ENCODE data around the gene MSN. TPM values are rescaled to one million over a fixed set of nuclear protein-coding genes. Genes with fewer than 3 reads are reported as not detected.
"Not testable (repeated sequence)": the region's sequence is repeated elsewhere in the genome, so short reads cannot be mapped to it uniquely, and the experiment has no call there.

The MSN gene
- 479 and 484 TPM in 2 replicates for total RNA-seq

DNA sequence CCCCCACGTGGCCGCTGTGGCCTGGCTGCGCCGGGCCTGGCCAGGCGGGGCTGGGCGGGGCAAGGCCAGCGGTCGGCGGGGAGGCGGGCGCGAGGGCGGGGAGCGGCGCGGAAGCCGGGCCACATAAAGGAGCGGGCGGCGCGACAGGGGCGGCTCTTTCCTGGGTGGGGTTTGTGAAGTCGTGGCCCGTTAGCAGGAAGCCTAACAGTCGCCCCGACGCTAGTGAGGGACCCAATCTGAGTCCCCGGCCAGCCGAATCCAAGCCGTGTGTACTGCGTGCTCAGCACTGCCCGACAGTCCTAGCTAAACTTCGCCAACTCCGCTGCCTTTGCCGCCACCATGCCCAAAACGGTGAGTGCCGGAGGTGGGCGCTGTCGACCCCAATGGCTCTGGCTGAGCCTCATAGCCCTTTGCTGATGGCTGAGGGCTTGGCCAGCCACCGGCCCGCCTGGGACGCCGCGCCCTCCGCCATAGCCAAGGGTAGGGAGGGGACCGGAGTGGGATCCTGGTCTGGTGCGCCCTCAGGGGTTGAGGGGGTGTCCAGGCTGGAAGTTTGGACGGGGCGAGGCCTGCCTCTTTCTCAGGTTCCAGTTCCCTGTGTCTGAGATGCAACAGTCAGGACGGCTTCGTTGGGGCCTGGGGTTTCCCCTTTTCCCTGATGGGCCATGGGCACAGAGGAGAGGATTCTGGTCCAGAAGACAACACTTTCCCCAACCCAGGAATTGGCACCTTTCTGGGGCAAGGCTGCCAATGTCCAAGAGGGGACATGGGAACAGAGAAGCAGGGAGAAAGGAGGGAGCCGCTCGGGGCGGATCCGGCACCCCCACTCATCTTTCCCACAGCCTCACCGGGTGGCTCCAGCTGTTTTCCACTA is at the start of gene MSN:
TSS of gene MSN (plus strand) at position 152 of the 874 bp plus-strand sequence. CDS start at position 340, 188 bp downstream.
- Mint-ChIP-seq H3K9me3 (no peaks in the 10 kb centered on the region), H3K36me3 (ENCODE audit: low read depth) (peaks cover 38% of the 10 kb centered on the region), H3K27ac (peak within 1 kb of the TSS; percentile 97), H3K4me1 (ENCODE audit: low read depth) (peaks cover 43% of the 10 kb centered on the region), H3K27me3 (ENCODE audit: insufficient read depth) (no peaks in the 10 kb centered on the region), H3K4me3 (peak within 1 kb of the TSS; percentile 98)
- intact Hi-C loops (cut with micrococcal nuclease): loop anchor here (1.0 to 2.0 kb wide), 6 partner anchors 31 to 380 kb away; no protein-coding TSS in a partner anchor
- peak; percentile 74 for DNase-seq (ENCODE audit: low spot score)

DNA sequence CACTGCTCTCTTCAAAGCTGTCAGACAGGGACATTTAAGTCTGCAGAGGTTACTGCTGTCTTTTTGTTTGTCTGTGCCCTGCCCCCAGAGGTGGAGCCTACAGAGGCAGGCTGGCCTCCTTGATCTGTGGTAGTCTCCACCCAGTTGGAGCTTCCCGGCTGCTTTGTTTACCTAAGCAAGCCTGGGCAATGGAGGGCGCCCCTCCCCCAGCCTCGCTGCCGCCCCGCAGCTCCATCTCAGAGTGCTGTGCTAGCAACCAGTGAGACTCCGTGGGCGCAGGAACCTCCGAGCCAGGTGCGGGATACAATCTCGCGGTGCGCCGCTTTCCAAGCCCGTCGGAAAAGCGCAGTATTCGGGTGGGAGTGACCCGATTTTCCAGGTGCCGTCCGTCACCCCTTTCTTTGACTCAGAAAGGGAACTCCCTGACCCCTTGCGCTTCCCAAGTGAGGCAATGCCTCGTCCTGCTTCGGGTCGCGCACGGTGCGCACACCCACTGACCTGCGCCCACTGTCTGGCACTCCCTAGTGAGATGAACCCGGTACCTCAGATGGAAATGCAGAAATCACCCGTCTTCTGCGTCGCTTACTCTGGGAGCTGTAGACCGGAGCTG is 47.3 kb upstream of the MSN start:
- H3K36me3 Mint-ChIP-seq (ENCODE audit: low read depth); H3K4me1 Mint-ChIP-seq (ENCODE audit: low read depth); DNase-seq (ENCODE audit: low spot score); intact Hi-C loops (cut with micrococcal nuclease); H3K4me3 Mint-ChIP-seq; H3K27me3 Mint-ChIP-seq (ENCODE audit: insufficient read depth); H3K27ac Mint-ChIP-seq: not testable (repeated sequence)
- peaks cover 10% of the 10 kb centered on the region for H3K9me3 Mint-ChIP-seq

DNA sequence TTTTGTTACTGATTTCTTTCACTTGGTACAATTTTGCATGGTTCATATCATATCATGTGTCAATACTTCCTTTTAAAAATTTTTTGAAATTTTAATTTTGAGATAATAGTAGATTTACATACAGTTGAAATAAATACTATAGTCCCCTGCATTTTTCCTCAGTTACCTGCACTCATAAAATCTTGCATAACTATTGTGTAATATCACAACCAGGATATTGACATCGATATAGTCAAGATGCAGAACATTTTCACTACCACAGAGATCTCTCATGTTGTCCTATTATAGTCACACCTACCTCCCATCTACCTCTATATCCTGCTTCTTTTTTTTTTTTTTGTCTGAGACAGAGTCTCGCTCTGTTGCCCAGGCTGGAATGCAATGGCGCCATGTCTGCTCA is 36.7 kb upstream of the MSN start:
- no peaks in the 10 kb centered on the region for H3K36me3 Mint-ChIP-seq (ENCODE audit: low read depth)
- H3K9me3 Mint-ChIP-seq: peaks cover 19% of the 10 kb centered on the region
- no peaks in the 10 kb centered on the region for H3K4me1 Mint-ChIP-seq (ENCODE audit: low read depth)
- no peaks in the 10 kb centered on the region for H3K27me3 Mint-ChIP-seq (ENCODE audit: insufficient read depth)
- no peak for DNase-seq (ENCODE audit: low spot score)
- no peak overlapping the region for H3K4me3 Mint-ChIP-seq
- no peak overlapping the region for H3K27ac Mint-ChIP-seq
- intact Hi-C loops (cut with micrococcal nuclease): no loop called here

DNA sequence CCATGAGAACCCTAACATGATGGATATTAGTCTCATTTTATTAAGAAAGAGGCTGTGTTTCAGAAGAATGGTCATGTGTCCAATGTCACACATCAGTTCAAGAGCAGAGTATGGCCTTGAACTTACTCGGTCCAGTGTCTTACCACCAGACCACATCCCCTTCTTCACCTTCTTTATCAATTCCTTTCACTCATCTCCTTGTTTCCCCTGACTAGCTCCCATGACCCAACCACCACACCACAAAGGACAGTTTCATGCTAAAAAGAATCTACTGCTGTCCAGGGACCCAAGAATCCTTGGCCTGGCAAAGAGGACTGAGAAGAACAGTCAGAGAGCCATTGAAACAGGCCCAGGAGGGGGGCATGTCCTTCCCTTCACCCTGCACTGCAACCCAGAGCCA is 33.6 kb upstream of the MSN start:
- no peaks in the 10 kb centered on the region for H3K36me3 Mint-ChIP-seq (ENCODE audit: low read depth)
- DNase-seq (ENCODE audit: low spot score): no peak
- H3K9me3 Mint-ChIP-seq: peaks cover 7% of the 10 kb centered on the region
- H3K4me3 Mint-ChIP-seq: no peak overlapping the region
- H3K27ac Mint-ChIP-seq: no peak overlapping the region
- intact Hi-C loops (cut with micrococcal nuclease): no loop called here
- H3K27me3 Mint-ChIP-seq (ENCODE audit: insufficient read depth): no peaks in the 10 kb centered on the region
- H3K4me1 Mint-ChIP-seq (ENCODE audit: low read depth): no peaks in the 10 kb centered on the region

DNA sequence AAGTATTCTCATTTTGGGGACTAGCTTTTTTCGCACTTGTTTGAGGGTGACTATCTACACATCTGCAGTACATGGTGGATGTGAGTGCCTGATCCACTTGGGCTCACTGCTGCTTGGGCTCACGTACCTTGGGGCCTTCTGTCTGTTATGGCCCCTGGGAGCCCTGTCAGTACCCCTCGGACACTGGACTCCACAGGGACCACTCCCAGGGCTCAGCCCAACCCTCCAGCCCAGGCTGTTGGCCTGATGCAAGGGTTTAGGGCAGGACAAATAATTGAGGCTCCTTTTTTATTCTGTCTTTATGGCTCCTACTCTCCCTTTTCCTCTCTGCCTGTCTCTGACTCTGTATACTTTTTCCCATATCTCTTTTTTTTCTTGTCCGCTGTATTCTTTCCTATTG is 32.7 kb upstream of the MSN start:
- H3K27ac Mint-ChIP-seq: no peak overlapping the region
- no peaks in the 10 kb centered on the region for H3K27me3 Mint-ChIP-seq (ENCODE audit: insufficient read depth)
- no peaks in the 10 kb centered on the region for H3K4me1 Mint-ChIP-seq (ENCODE audit: low read depth)
- H3K4me3 Mint-ChIP-seq: no peak overlapping the region
- no peaks in the 10 kb centered on the region for H3K36me3 Mint-ChIP-seq (ENCODE audit: low read depth)
- H3K9me3 Mint-ChIP-seq: no peaks in the 10 kb centered on the region
- intact Hi-C loops (cut with micrococcal nuclease): no loop called here
- no peak for DNase-seq (ENCODE audit: low spot score)

DNA sequence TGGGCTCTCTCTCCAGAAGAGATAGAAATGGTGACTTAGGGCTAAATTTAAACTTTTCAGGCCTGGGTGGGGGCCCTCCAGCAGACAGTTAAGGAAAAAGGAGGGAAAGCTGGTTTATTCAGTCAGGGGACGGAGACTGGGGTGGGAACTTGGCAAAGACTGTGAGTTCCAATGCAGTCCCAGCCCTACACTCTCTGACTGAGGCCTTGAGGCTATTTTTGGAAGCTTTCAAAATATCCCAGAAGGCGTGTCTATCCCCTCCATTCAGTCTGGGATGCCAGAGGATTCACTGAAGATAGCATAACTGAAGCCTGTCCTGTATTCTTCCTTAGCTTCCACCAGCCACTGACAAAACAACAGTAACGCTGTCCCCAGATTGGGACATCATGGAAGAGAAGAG is 32.1 kb upstream of the MSN start:
- H3K27ac Mint-ChIP-seq: no peak overlapping the region
- no peaks in the 10 kb centered on the region for H3K9me3 Mint-ChIP-seq
- no peaks in the 10 kb centered on the region for H3K27me3 Mint-ChIP-seq (ENCODE audit: insufficient read depth)
- no peak for DNase-seq (ENCODE audit: low spot score)
- no peak overlapping the region for H3K4me3 Mint-ChIP-seq
- intact Hi-C loops (cut with micrococcal nuclease): no loop called here
- H3K36me3 Mint-ChIP-seq (ENCODE audit: low read depth): no peaks in the 10 kb centered on the region
- H3K4me1 Mint-ChIP-seq (ENCODE audit: low read depth): no peaks in the 10 kb centered on the region

DNA sequence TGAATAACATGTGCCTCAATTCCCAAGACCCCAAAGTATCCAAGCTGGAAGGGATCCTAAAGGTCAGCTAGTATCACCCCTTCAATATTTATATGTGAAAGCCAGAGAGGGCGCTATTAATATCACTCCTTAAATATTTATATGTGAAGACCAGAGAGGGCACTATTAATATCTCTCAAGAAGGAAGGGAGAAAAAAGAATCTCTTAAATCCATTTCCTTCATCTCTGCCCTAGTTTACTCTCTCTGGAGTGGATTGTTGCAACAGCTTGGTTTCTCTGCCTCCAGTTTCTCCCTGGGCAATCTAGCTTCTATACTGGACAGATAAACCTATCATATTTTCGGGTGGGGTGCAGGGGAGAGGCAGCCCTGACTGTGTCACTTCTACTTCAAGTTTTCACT is 31.6 kb upstream of the MSN start:
- Mint-ChIP-seq H3K36me3 (ENCODE audit: low read depth) (no peaks in the 10 kb centered on the region), H3K27me3 (ENCODE audit: insufficient read depth) (no peaks in the 10 kb centered on the region), H3K4me3 (no peak overlapping the region), H3K27ac (no peak overlapping the region), H3K4me1 (ENCODE audit: low read depth) (no peaks in the 10 kb centered on the region), H3K9me3 (no peaks in the 10 kb centered on the region)
- DNase-seq (ENCODE audit: low spot score): no peak
- intact Hi-C loops (cut with micrococcal nuclease): no loop called here

DNA sequence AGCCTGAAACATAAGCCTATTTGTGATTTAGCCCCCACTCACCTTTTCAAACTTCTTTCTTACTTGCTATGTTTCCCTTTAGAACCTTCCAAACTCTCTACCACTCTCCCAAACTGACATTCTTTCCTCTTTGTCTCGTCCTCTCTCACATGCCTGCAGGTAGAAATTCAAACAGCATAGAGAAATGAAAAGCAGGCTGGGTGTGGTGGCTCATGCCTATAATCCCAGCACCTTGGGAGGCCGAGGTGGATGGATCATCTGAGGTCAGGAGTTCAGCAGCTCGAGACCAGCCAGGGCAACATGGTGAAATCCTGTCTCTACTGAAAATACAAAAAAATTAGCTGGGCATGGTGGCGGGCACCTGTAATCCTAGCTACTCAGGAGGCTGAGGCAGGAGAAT is 31.2 kb upstream of the MSN start:
- intact Hi-C loops (cut with micrococcal nuclease); H3K9me3 Mint-ChIP-seq; H3K27ac Mint-ChIP-seq; H3K4me1 Mint-ChIP-seq (ENCODE audit: low read depth); H3K27me3 Mint-ChIP-seq (ENCODE audit: insufficient read depth); DNase-seq (ENCODE audit: low spot score); H3K36me3 Mint-ChIP-seq (ENCODE audit: low read depth); H3K4me3 Mint-ChIP-seq: not testable (repeated sequence)

DNA sequence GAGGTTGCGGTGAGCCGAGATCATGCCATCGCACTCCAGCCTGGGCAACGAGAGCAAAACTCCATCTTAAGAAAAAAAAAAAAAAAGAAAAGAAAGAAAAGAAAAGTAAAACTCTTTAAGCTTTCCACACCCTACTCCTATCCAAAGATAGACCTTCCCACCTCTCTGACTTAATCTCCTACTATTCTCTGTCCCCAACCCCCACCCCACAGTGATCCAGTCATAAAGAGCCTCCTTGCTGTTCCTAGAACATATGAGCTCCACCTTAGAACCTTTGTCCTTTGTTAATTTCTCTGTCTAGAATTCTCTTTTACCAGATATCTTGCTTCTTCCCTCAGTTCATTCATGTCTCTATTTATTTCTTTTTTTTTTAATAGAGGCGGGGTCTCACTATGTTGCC is 30.1 kb upstream of the MSN start:
- Mint-ChIP-seq H3K4me1 (ENCODE audit: low read depth) (no peaks in the 10 kb centered on the region), H3K27ac (no peak overlapping the region), H3K27me3 (ENCODE audit: insufficient read depth) (no peaks in the 10 kb centered on the region), H3K36me3 (ENCODE audit: low read depth) (no peaks in the 10 kb centered on the region), H3K4me3 (no peak overlapping the region), H3K9me3 (no peaks in the 10 kb centered on the region)
- intact Hi-C loops (cut with micrococcal nuclease): no loop called here
- DNase-seq (ENCODE audit: low spot score): no peak

DNA sequence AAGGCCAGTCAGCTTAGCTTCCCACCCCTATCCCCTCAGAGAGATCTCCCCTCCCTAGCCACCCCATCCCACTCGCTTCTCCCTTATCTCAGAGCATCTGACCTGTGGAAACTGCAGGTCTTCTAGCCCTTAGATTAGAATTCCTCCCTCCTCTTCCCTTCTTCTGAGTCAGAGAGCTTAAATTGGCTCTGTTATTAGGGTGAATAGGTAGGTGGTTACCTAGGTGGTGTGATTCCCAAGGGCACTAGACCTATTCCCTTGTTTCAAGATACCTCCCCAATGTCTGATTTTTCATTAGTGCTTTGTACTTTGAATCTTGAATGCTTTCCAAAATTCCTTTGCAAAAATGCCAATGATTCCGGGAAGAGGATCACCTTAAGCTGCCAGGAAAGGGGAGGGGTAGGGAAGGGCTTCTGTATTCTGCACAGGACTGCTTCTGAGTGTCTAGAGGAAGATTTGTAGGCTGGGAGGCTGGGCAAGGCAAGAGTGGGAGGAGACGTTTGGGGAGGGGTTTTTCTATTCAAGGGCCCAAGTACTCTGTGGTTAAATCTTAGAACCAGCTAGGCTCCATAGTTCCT is 24.5 kb upstream of the MSN start:
- Mint-ChIP-seq H3K4me1 (ENCODE audit: low read depth) (peaks cover 11% of the 10 kb centered on the region), H3K36me3 (ENCODE audit: low read depth) (no peaks in the 10 kb centered on the region), H3K27ac (no peak overlapping the region), H3K9me3 (no peaks in the 10 kb centered on the region), H3K27me3 (ENCODE audit: insufficient read depth) (no peaks in the 10 kb centered on the region), H3K4me3 (no peak overlapping the region)
- intact Hi-C loops (cut with micrococcal nuclease): no loop called here
- DNase-seq (ENCODE audit: low spot score): no peak

DNA sequence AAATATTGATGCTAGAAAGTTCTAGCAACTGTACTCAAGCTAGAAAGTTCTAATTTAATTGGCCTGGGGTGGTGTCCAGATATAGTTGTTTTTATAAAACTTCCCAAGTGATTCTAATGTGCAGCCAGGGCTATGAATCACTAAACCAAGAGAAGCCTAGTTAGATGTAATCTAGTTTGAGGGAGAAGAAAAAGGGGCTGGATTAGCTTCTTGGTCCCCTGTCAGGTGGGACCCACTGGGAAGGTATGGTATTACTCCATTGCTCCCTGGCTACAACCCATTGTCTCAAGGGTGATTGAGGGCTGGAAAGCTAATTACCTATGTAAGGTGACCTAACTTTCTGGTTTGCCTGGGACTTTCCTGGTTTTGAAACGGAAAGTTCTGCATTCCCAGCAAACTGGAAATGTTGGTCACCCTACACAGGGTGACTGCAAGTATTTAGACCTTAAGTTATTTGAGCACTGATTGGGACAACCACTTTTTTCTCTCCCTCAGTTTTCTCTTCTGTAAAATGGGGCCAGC is 23.9 kb upstream of the MSN start:
- DNase-seq (ENCODE audit: low spot score): no peak
- intact Hi-C loops (cut with micrococcal nuclease): no loop called here
- Mint-ChIP-seq H3K9me3 (no peaks in the 10 kb centered on the region), H3K27ac (no peak overlapping the region), H3K36me3 (ENCODE audit: low read depth) (no peaks in the 10 kb centered on the region), H3K4me3 (no peak overlapping the region), H3K27me3 (ENCODE audit: insufficient read depth) (no peaks in the 10 kb centered on the region), H3K4me1 (ENCODE audit: low read depth) (peaks cover 11% of the 10 kb centered on the region)

DNA sequence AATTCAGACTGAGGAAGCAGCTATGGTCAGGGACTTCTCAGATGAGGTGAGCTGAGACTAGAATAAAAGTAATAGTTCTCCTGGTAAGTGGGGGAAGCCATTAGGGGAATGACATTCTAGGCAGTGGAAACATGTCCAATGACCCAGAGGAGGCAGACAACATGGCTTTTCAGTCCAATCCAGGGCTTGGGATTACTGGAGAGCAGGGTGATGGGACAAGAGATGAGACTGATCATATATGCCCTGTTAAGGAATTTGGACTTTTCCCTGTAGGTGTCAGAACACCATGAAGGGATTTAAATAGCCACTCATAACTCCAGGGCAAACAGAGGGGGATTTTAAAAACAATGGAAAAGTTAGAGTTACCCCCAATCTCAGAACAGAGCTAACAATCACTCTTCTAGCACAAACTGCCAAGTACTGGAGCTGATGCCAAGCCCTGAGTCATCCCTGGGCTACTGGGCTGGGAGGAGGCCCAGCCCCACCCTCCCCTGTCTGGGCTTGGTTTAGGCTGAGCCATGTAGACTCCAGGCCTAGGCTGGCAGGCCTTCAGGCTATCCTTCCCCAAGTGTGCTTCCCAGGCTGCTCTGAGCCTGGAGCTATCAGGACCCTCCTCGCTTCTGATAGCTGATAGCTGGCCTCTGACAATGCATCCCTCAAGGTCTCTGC is 22.7 kb upstream of the MSN start:
- Mint-ChIP-seq H3K4me3 (no peak overlapping the region), H3K9me3 (no peaks in the 10 kb centered on the region), H3K36me3 (ENCODE audit: low read depth) (no peaks in the 10 kb centered on the region), H3K27ac (no peak overlapping the region), H3K27me3 (ENCODE audit: insufficient read depth) (no peaks in the 10 kb centered on the region), H3K4me1 (ENCODE audit: low read depth) (peaks cover 11% of the 10 kb centered on the region)
- intact Hi-C loops (cut with micrococcal nuclease): no loop called here
- no peak for DNase-seq (ENCODE audit: low spot score)

DNA sequence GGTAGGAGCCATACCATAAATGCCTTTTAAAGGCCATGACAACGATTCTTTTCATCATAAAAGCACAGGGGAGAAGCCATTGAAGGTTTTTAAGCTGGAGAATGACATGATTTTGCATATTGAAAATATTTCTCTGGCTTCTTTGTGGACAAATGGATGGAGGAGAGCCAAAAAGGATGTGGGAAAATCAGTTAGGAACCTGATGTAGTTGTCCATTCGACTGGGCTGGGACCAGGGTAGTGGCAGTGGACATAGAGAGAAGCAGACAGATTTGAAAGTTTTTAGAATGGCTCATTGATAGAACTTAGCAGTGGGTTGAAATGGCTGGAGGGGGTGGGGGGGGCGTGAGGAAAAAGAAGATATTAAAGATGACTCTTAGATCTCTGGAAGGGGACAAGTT is 19.7 kb upstream of the MSN start:
- DNase-seq (ENCODE audit: low spot score): no peak
- H3K4me1 Mint-ChIP-seq (ENCODE audit: low read depth): peaks cover 6% of the 10 kb centered on the region
- H3K9me3 Mint-ChIP-seq: no peaks in the 10 kb centered on the region
- no peak overlapping the region for H3K4me3 Mint-ChIP-seq
- no peaks in the 10 kb centered on the region for H3K27me3 Mint-ChIP-seq (ENCODE audit: insufficient read depth)
- no peaks in the 10 kb centered on the region for H3K36me3 Mint-ChIP-seq (ENCODE audit: low read depth)
- intact Hi-C loops (cut with micrococcal nuclease): no loop called here
- H3K27ac Mint-ChIP-seq: no peak overlapping the region

All from activated T-helper 1 cell treated with anti-CD3 and anti-CD28 coated beads, Interleukin-12 subunit alpha, Interleukin-12 subunit beta, Interleukin-2, Interleukin-4 antibody, amounts not matched to agents 30 ng/mL and 10 ng/mL and 1 ng/mL, durations not matched to agents 14 hours and 24 hours and 36 hours (primary cell).